Activated CD4-positive, CD25-positive, alpha-beta regulatory T cell treated with anti-CD3 and anti-CD28 coated beads, Interleukin-2, amount 50 U/mL, for 24 hours (primary cell): Measurements from ENCODE around the gene NPHS2.

Experiments
- ATAC-seq, 2 donors: fragments of 150-1000 bp; cut with Tn5 transposase; one replicate each; pipeline ENCODE4 v1.10.0; 2021; ENCODE audit warnings: mild to moderate bottlenecking in 1 of 2, moderate library complexity in 1 of 2

The NPHS2 gene

DNA sequence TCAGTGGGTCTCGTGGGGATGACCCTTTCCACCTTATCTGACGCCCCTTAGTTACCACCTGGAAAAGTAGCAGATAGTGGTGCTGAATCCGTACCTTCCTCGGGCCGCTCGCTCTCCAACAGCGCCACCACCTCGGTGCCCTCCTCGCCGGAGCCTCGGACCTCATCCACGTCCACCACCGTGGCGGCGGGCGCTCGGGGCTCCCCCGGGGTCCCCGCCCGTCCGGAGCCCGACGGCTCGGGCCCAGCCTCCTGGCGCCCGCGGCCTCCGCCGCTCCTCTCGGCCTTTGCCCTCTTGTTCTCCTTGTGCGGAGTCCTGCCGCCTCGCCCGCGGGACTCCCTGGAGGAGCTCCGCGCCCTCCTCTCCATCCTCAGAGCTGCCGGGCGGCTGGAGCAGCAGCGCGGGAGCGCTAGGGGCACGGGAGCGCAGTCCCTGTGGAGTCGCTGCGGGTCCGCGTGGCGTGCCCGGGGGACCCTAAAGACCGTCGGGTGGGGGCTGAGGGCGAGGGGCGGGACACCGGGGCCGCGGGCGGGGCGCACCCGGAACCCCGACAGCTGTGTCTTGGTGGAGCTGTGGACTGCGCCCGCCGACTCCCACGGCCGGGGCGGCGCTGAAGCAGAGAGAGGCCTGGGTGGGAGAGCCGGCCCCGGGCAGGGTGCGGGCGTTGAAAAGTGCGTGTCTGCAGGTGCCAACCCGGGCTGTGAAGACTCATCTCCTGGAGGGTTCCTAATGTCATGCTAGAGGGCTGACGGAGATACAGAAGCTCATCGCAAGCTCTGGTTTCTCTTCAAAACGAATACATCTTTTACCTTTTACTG lies at the start of gene NPHS2:
NPHS2 (minus strand) TSS at position 452 of the 818 bp plus-strand sequence; CDS start at position 368, 84 bp downstream.
- ATAC-seq = no peak

DNA sequence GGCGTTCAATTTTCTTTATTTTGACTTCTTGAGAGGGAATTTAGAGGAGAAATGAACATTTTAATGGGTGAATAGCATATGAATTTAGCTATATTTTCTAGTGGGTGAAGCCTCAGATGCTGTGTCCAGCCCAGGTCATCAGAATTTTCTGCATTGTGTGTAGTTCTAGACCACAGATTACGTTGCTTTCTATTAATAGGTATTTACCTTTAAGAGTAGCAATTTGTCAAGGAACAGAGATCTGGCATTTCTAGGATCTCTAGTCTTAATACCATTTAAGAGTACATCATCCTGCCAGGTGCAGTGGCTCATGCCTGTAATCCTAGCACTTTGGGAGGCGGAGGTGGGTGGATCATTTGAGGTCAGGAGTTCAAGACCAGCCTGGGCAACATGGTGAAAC lies 36.6 kb upstream of the NPHS2 start:
- ATAC-seq = no peak

DNA sequence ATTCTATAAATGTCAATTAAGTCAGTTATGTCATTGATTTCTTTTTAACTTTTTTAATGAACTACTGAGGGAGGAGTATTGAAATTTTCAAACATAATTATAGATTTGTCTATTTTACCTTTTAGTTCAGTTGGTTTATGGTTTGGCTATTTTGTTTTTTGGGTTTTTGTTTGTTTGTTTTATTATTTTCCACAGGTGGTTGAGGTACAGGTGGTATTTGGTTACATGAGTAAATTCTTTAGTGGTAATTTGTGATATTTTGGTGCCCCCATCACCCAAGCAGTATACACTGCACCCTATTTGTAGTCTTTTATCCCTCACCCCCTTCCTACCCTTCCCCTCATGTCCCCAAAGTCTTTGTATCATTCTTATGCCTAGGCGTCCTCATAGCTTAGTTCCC lies 25.3 kb upstream of the NPHS2 start:
- no peak for ATAC-seq

- no peak for ATAC-seq
Observed at GRCh38 chr1:179599623-179600249, 24.0 kb upstream of the NPHS2 start.

DNA sequence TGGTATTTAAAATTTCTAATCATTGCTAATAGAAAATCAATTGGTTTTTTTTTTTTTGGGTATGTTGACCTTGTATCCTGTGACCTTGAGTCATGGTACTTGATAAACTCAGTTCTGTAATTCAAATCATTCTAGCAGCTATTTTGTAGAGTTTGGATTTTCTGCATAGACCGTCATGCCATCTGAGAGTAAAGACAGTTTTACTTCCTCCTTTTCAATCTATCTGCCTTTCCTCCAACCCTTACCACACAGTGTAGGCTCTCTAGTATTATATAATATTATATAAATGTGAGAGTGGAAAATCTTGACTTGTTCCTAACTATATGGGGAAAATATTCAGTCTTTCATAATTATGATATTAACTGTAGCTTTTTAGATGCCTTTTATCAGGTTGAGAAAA lies 22.9 kb upstream of the NPHS2 start:
- ATAC-seq = no peak

GRCh38 chr1:179591592-179592580 lies 16.1 kb upstream of the NPHS2 start, which contains the start of gene TDRD5:
TSS of gene TDRD5 (plus strand) at chr1:179591832. CDS start at chr1:179592616, 784 bp downstream.
- ATAC-seq = no peak

- no peak for ATAC-seq
Observed at GRCh38 chr1:179591253-179591591, 15.5 kb upstream of the NPHS2 start.

DNA sequence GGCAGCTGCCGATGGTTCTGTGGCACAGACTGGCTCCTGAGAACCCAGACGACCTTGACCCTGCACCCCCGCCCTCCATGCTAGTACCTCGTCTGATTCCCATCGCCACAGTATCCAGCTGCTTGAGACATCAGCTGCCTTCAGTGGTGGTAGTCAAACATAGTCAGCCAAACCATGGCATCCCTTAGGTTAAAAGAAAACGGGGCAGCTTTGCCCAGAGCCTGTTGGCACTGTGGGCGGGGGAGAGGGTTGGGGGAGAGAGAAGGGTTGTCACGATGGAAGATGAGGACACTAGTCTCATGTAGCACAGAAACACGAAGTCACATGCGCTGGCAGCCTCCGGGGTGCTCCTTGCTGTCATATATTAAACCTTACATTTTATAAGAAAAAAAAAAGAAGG lies 14.9 kb upstream of the NPHS2 start:
- no peak for ATAC-seq

DNA sequence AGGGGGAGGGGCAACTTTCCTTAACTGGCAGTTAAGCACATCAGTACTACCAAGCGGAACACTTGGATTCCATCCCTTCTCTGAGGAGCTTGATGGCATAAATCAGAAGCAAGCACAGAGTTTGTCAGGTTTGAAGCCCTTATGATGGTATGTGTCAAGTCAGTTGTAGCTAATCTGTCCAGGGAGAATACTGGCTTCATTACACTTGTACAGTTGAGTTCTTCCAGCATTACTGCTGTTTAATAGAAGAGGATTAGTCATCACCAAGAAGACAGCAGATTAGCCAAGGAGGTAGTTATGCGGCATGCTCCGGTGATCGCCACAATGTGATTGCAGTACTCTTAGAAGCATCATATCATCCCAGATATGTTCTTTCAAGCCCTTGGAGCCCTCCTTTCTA lies 13.8 kb upstream of the NPHS2 start:
- no peak for ATAC-seq

DNA sequence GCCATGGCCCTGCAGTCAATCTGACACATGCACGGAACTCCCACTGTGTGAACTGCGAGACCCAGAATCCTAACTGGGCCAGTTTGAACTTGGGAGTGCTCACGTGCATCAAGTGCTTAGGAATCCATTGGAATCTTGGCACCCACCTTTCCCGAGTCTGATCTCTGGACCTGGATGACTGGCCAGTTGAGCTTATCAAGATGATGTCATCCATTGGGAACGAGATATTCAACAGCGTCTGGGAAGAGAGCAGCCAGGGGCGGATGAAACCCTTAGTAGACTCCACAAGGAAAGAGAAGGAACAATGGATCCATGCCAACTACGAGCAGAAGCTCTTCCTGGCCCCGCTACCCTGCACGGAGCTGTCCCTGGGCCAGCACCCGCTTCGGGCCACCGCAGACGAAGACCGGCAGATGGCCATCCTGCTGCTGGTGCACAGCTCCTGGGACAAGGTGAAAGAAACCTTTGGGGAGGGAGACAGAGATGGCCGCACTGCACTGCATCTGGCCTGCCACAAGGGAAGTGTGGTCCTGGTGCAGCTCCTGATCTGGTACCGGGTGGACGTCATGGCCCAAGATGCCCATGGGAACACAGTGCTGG lies 12.8 kb upstream of the NPHS2 start:
- ATAC-seq = no peak

GRCh38 chr1:179587336-179587735 lies 11.6 kb upstream of the NPHS2 start:
- ATAC-seq = no peak

DNA sequence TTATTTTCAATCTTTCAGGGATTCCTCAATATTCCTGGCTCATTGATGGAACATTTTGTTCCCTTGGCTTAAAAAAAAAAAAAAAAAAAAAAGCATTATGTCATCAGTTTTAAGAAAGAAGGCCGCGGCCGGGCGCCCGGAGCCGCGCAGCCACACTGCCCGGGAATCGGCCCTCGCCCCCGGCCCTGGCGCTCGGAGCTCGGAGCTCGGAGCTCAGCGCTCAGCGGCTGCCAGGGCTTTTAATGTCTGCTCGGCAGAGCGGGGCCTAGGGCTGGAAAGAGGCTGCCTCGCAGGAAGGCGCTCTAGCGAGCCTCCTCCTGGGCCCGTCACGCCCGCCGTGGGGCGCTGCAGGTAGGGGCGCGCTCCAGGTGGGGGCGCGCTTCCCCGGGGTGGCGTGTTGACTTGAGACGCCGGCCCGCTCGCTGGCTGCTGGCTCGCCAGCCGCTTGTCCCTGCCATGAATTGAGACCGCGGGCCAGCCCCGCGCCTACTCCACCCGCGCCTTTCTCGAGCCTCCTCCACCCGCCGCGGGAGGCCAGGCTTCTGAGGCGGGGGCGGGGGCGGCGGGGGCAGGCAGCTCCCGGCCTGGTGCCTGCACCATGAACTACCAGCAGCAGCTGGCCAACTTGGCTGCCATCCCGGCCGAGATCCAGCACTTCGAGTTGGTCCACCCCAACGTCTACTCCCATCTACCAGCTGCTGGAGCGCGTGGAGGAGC lies 10.5 kb upstream of the NPHS2 start:
- ATAC-seq = no peak

- no peak for ATAC-seq
Observed at GRCh38 chr1:179583771-179584320, 8.1 kb upstream of the NPHS2 start.

DNA sequence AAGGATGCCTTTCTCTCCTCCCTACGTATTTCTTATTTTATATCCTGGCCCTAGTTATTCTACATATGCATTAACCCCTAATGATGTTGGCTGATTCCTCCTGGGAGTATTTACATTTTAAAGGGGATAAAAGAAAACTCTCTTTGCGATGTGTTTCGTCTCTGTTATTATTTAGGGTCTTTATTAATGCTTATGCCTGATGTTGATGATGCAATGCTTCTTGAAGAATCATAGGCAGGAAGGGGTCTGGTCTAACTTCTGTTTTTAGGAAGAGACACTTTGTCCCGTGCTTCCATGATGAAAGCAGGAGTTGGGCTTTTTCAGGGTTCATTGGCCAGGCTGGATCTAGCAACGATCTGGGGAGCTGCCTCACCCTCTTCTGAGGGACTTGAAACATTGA lies 761 bp upstream of the NPHS2 start:
- ATAC-seq = no peak

DNA sequence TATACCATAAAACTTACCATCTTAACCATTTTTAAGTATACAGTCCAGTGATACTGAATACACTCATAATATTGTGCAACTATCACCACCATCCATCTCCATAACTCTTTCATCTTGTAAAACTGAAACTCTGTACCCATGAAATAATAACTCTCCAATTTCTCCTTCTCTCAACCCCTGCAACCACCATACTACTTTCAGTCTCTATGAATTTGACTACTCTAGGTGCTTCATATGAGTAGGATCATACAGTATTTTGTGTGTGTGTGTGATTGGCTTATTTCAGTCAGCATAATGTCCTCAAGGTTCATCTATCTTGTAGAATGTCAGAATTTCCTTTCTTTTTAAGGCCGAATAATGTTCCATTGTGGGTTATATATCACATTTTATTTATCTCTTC lies 17.7 kb downstream of the NPHS2 start:
- ATAC-seq = no peak

- no peak for ATAC-seq
Observed at GRCh38 chr1:179554427-179554826, 21.3 kb downstream of the NPHS2 start.

- ATAC-seq = no peak
Observed at GRCh38 chr1:179550746-179551682, 24.7 kb downstream of the NPHS2 start.

DNA sequence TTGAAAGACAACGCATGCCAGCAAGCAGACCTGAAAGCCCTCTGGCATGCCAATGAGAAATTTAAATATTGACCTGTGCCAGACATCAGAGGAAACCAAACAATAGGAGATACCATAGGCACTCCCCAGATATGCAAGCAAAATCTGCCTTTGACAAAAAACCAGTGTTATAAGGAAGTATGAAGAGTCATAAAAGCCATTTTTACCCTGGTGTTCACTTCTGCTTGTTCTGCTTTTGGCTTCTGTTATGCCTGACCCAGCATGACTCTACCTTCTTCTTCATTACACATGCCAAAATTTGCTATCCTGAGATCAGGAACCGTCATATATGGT lies 26.4 kb downstream of the NPHS2 start:
- ATAC-seq = no peak

DNA sequence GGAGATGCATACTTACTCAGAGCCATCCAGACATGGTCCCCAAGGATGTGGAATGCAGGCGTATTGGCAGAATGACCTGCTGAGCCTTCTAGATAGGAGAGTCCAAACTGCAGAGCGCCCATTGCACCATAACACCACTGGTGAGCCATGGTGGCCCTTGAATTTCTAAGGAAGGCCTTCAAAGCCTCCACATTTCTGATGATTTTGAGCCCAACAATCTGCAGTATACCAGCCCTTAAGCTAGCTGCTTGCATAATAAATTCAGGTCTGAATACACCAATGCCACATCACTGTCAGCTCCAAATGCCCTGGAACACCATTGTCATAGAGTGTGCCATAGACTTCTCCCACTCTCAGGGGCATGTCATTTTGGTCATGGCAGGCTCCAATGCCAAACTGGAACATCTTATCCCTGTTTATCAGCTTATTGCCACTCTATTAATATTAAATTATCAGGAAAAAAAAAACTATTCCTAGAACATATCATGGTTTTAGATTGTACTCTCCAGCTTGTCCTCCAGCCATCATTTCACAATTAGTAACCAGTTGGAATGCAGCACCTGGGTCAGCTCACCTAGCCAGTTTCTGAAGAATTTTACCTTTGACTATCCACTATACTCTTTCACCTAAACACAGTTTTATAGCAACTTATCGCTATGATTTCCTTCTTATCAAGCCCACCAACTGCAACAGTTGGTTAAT lies 26.9 kb downstream of the NPHS2 start:
- no peak for ATAC-seq

- no peak for ATAC-seq
Observed at GRCh38 chr1:179547021-179547535, 28.7 kb downstream of the NPHS2 start.
